IgD-negative memory B cell (primary cell): Measurements from ENCODE around the gene PNLIP. TPM values are rescaled to one million over a fixed set of nuclear protein-coding genes. Genes with fewer than 3 reads are reported as not detected.

Experiments
- H3K27ac Mint-ChIP-seq, 3 donors: one replicate each; pipeline ENCODE4 v1.8.0; 2020 to 2022; ENCODE audit warnings: mild to moderate bottlenecking in 3 of 3, mixed read lengths in 3 of 3, moderate library complexity in 1 of 3
- H3K27me3 Mint-ChIP-seq: one replicate; pipeline ENCODE4 v1.8.0; 2021; ENCODE audit warnings: mixed read lengths
- H3K36me3 Mint-ChIP-seq: one replicate; pipeline ENCODE4 v1.8.0; 2020; ENCODE audit warnings: mild to moderate bottlenecking, mixed read lengths
- H3K4me1 Mint-ChIP-seq, 3 donors: one replicate each; pipeline ENCODE4 v1.8.0; 2020 to 2022; ENCODE audit warnings: mixed read lengths in 3 of 3, mild to moderate bottlenecking in 1 of 3
- H3K4me3 Mint-ChIP-seq, 4 donors: one replicate each; pipeline ENCODE4 v1.8.0; 2020 to 2022; ENCODE audit warnings: mild to moderate bottlenecking in 4 of 4, mixed read lengths in 4 of 4, moderate library complexity in 3 of 4
- H3K9me3 Mint-ChIP-seq, 3 donors: one replicate each; pipeline ENCODE4 v1.8.0; 2020 to 2021; ENCODE audit warnings: mixed read lengths in 3 of 3, mild to moderate bottlenecking in 1 of 3
- polyA plus RNA-seq: library from polyadenylated mRNA; unstranded; fragments of 300-500 nt; fragmentation: Illumina TruSeq; gene quantifications from one replicate; pipeline ENCODE4 v1.2.3, GENCODE V29; 2021

Gene PNLIP
- polyA plus RNA-seq, 1 donor from 2014 or later, result not detected

GRCh38 chr10:116553378-116553980 lies 7.7 kb downstream of the PNLIP start:
- Mint-ChIP-seq H3K4me1 (no peaks in the 10 kb centered on the region), H3K4me3 (no peak overlapping the region), H3K27ac (no peak overlapping the region), H3K27me3 (no peaks in the 10 kb centered on the region), H3K36me3 (peaks cover 2% of the 10 kb centered on the region), H3K9me3 (no peaks in the 10 kb centered on the region)

- no peak overlapping the region for H3K4me3 Mint-ChIP-seq
- no peaks in the 10 kb centered on the region for H3K9me3 Mint-ChIP-seq
These were observed 8.9 kb downstream of the PNLIP start for GRCh38 chr10:116554628-116555027.

GRCh38 chr10:116555880-116556279 lies 10.1 kb downstream of the PNLIP start:
- no peak overlapping the region for H3K27ac Mint-ChIP-seq
- H3K9me3 Mint-ChIP-seq, result no peaks in the 10 kb centered on the region
- H3K4me3 Mint-ChIP-seq, result no peak overlapping the region
- H3K4me1 Mint-ChIP-seq, result no peaks in the 10 kb centered on the region
- H3K36me3 Mint-ChIP-seq, result peaks cover 2% of the 10 kb centered on the region
- no peaks in the 10 kb centered on the region for H3K27me3 Mint-ChIP-seq

More at GRCh38 chr10:116554628-116555027, 8.9 kb downstream of the PNLIP start:
- peaks cover 2% of the 10 kb centered on the region for H3K36me3 Mint-ChIP-seq
- no peaks in the 10 kb centered on the region for H3K4me1 Mint-ChIP-seq
- H3K27ac Mint-ChIP-seq, result no peak overlapping the region
- no peaks in the 10 kb centered on the region for H3K27me3 Mint-ChIP-seq

- Mint-ChIP-seq H3K27ac (no peak overlapping the region), H3K4me1 (no peaks in the 10 kb centered on the region), H3K27me3 (no peaks in the 10 kb centered on the region), H3K36me3 (peaks cover 2% of the 10 kb centered on the region), H3K4me3 (no peak overlapping the region), H3K9me3 (no peaks in the 10 kb centered on the region)
These were observed 11.7 kb downstream of the PNLIP start for GRCh38 chr10:116557305-116557880.

- H3K27ac Mint-ChIP-seq, result no peak overlapping the region
- no peak overlapping the region for H3K4me3 Mint-ChIP-seq
- H3K9me3 Mint-ChIP-seq, result peaks cover 0 to 3% (median 3%) of the 10 kb centered on the region in 3 donors
- peaks cover 0 to 2% (median 0%) of the 10 kb centered on the region in 3 donors for H3K4me1 Mint-ChIP-seq
- H3K36me3 Mint-ChIP-seq, result no peaks in the 10 kb centered on the region
- no peaks in the 10 kb centered on the region for H3K27me3 Mint-ChIP-seq
These were observed 19.8 kb downstream of the PNLIP start for GRCh38 chr10:116565534-116565933.

GRCh38 chr10:116566932-116567331 lies 21.2 kb downstream of the PNLIP start:
- Mint-ChIP-seq H3K4me1 (peaks cover 0 to 2% (median 0%) of the 10 kb centered on the region in 3 donors), H3K4me3 (no peak overlapping the region), H3K27ac (no peak overlapping the region), H3K9me3 (peaks cover 0 to 3% (median 3%) of the 10 kb centered on the region in 3 donors), H3K27me3 (no peaks in the 10 kb centered on the region), H3K36me3 (no peaks in the 10 kb centered on the region)

- H3K9me3 Mint-ChIP-seq, result peaks cover 0 to 3% (median 3%) of the 10 kb centered on the region in 3 donors
- H3K27me3 Mint-ChIP-seq, result no peaks in the 10 kb centered on the region
- H3K4me1 Mint-ChIP-seq, result peaks cover 0 to 2% (median 0%) of the 10 kb centered on the region in 3 donors
- H3K4me3 Mint-ChIP-seq, result no peak overlapping the region
- no peaks in the 10 kb centered on the region for H3K36me3 Mint-ChIP-seq
- no peak overlapping the region for H3K27ac Mint-ChIP-seq
These were observed 21.6 kb downstream of the PNLIP start for GRCh38 chr10:116567335-116567734.

- H3K4me3 Mint-ChIP-seq, result no peak overlapping the region
- no peak overlapping the region for H3K27ac Mint-ChIP-seq
- peaks cover 0 to 6% (median 0%) of the 10 kb centered on the region in 3 donors for H3K9me3 Mint-ChIP-seq
- H3K36me3 Mint-ChIP-seq, result no peaks in the 10 kb centered on the region
- H3K4me1 Mint-ChIP-seq, result peaks cover 0 to 2% (median 0%) of the 10 kb centered on the region in 3 donors
- no peaks in the 10 kb centered on the region for H3K27me3 Mint-ChIP-seq
These were observed 29.1 kb downstream of the PNLIP start for GRCh38 chr10:116574797-116575196.

- H3K4me3 Mint-ChIP-seq, result no peak overlapping the region
- H3K27ac Mint-ChIP-seq, result no peak overlapping the region
- H3K9me3 Mint-ChIP-seq, result peaks cover 1 to 4% (median 2%) of the 10 kb centered on the region in 3 donors
- H3K27me3 Mint-ChIP-seq, result peaks cover 2% of the 10 kb centered on the region
- H3K36me3 Mint-ChIP-seq, result no peaks in the 10 kb centered on the region
- H3K4me1 Mint-ChIP-seq, result peaks cover 0 to 2% (median 0%) of the 10 kb centered on the region in 3 donors
These were observed 42.3 kb downstream of the PNLIP start for GRCh38 chr10:116587878-116588591.

- Mint-ChIP-seq H3K9me3 (peaks cover 1 to 4% (median 2%) of the 10 kb centered on the region in 3 donors), H3K27me3 (peaks cover 2% of the 10 kb centered on the region), H3K4me3 (no peak overlapping the region), H3K4me1 (peaks cover 0 to 2% (median 0%) of the 10 kb centered on the region in 3 donors), H3K27ac (no peak overlapping the region), H3K36me3 (no peaks in the 10 kb centered on the region)
These were observed 43.3 kb downstream of the PNLIP start for GRCh38 chr10:116588995-116589394.

- Mint-ChIP-seq H3K4me1 (peaks cover 0 to 2% (median 0%) of the 10 kb centered on the region in 3 donors), H3K9me3 (peaks cover 1 to 4% (median 2%) of the 10 kb centered on the region in 3 donors), H3K4me3 (no peak overlapping the region), H3K27ac (no peak overlapping the region), H3K36me3 (no peaks in the 10 kb centered on the region), H3K27me3 (peaks cover 2% of the 10 kb centered on the region)
These were observed 44.2 kb downstream of the PNLIP start for GRCh38 chr10:116589926-116590325.

GRCh38 chr10:116590590-116591444 lies 45.1 kb downstream of the PNLIP start, which contains the start of gene PNLIPRP1:
TSS of gene PNLIPRP1 (plus strand) at chr10:116590959. CDS start at chr10:116591130, 171 bp downstream.
- H3K4me3 Mint-ChIP-seq, result no peak within 1 kb of the TSS

GRCh38 chr10:116593139-116593740 lies 47.5 kb downstream of the PNLIP start:
- Mint-ChIP-seq H3K27ac (no peak overlapping the region), H3K4me3 (no peak overlapping the region), H3K9me3 (peaks cover 0 to 2% (median 2%) of the 10 kb centered on the region in 3 donors), H3K27me3 (peaks cover 2% of the 10 kb centered on the region), H3K4me1 (no peaks in the 10 kb centered on the region), H3K36me3 (no peaks in the 10 kb centered on the region)

More at GRCh38 chr10:116590590-116591444, 45.1 kb downstream of the PNLIP start, which contains the start of gene PNLIPRP1:
- Mint-ChIP-seq H3K27me3 (peaks cover 2% of the 10 kb centered on the region), H3K4me1 (peaks cover 0 to 2% (median 0%) of the 10 kb centered on the region in 3 donors), H3K36me3 (no peaks in the 10 kb centered on the region), H3K27ac (peak within 1 kb of the TSS in 1 of 3 donors; percentile 50), H3K9me3 (peaks cover 2 to 4% (median 2%) of the 10 kb centered on the region in 3 donors)

- H3K9me3 Mint-ChIP-seq, result peaks cover 0 to 2% (median 0%) of the 10 kb centered on the region in 3 donors
- H3K27me3 Mint-ChIP-seq, result peaks cover 2% of the 10 kb centered on the region
- no peak overlapping the region for H3K4me3 Mint-ChIP-seq
- no peaks in the 10 kb centered on the region for H3K36me3 Mint-ChIP-seq
- H3K27ac Mint-ChIP-seq, result no peak overlapping the region
- H3K4me1 Mint-ChIP-seq, result peaks cover 0 to 2% (median 0%) of the 10 kb centered on the region in 3 donors
These were observed 48.8 kb downstream of the PNLIP start for GRCh38 chr10:116594525-116595035.
